OCI-LY1 (cell line): ENCODE measurements around the gene CD109.

Source experiments
- H2AFZ ChIP-seq: fragments of 200-600 bp; sonication (generic), shearing (Covaris generic); 2 replicates; pipeline ENCODE4 v1.6.0; 2014; ENCODE audit warnings: antibody characterized with exemption, mild to moderate bottlenecking, low read length
- H3F3A ChIP-seq: fragments of 200-600 bp; sonication (generic), shearing (Covaris generic); 2 replicates; pipeline ENCODE4 v1.6.0; 2014; ENCODE audit warnings: mild to moderate bottlenecking, antibody characterized with exemption, low read length, moderate library complexity; ENCODE audit not compliant: insufficient read depth
- H3K27ac ChIP-seq: fragments of 200-600 bp; sonication (generic); 2 replicates; pipeline ENCODE4 v1.5.1; 2014; ENCODE audit warnings: low read length, mixed run types, mild to moderate bottlenecking, low read depth; ENCODE audit not compliant: poor library complexity, severe bottlenecking
- H3K27me3 ChIP-seq: fragments of 200-600 bp; sonication (generic); 2 replicates; pipeline ENCODE4 v1.6.0; 2014; ENCODE audit warnings: antibody characterized with exemption, mild to moderate bottlenecking, low read length, moderate library complexity; ENCODE audit not compliant: insufficient read depth
- H3K36me3 ChIP-seq: fragments of 200-600 bp; sonication (generic); 2 replicates; pipeline ENCODE4 v1.6.1; 2014; ENCODE audit warnings: mild to moderate bottlenecking, antibody characterized with exemption, low read length, moderate library complexity, mixed read lengths; ENCODE audit not compliant: insufficient read depth
- H3K4me1 ChIP-seq: fragments of 200-600 bp; sonication (generic); 2 replicates; pipeline ENCODE4 v1.5.1; 2014; ENCODE audit warnings: mild to moderate bottlenecking, low read length, moderate library complexity; ENCODE audit not compliant: insufficient read depth, severe bottlenecking
- H3K4me2 ChIP-seq: fragments of 200-600 bp; sonication (generic), shearing (Covaris generic); 2 replicates; pipeline ENCODE4 v1.6.1; 2014; ENCODE audit warnings: low read length
- H3K4me3 ChIP-seq: fragments of 200-600 bp; sonication (generic); 2 replicates; pipeline ENCODE4 v1.5.1; 2014; ENCODE audit warnings: low read length, low read depth, mild to moderate bottlenecking, mixed read lengths; ENCODE audit not compliant: poor library complexity, severe bottlenecking
- H3K79me2 ChIP-seq: fragments of 200-600 bp; shearing (Covaris generic); 2 replicates; pipeline ENCODE4 v1.6.1; 2016; ENCODE audit warnings: mixed run types, low read length, mixed read lengths; ENCODE audit not compliant: insufficient read depth
- H3K9ac ChIP-seq: fragments of 200-600 bp; sonication (generic), shearing (Covaris generic); 2 replicates; pipeline ENCODE4 v1.6.1; 2014; ENCODE audit warnings: mild to moderate bottlenecking, low read length, mixed read lengths
- H3K9me2 ChIP-seq: fragments of 200-600 bp; sonication (generic), shearing (Covaris generic); 2 replicates; pipeline ENCODE4 v1.6.1; 2014; ENCODE audit warnings: low read depth, mild to moderate bottlenecking, low read length, mixed read lengths
- H3K9me3 ChIP-seq: fragments of 200-600 bp; shearing (Covaris generic); 2 replicates; pipeline ENCODE4 v1.6.1; 2014; ENCODE audit warnings: low read length, mixed read lengths
- H4K20me1 ChIP-seq: fragments of 200-600 bp; sonication (generic), shearing (Covaris generic); 2 replicates; pipeline ENCODE4 v1.6.0; 2016; ENCODE audit warnings: mild to moderate bottlenecking, low read length; ENCODE audit not compliant: insufficient read depth
- CTCF ChIP-seq: fragments of 200-600 bp; sonication (generic), shearing (Covaris generic); IDR thresholded peaks from 2 replicates; pipeline ENCODE4 v1.5.1; 2017; ENCODE audit warnings: mild to moderate bottlenecking, antibody characterized with exemption, low read length, moderate library complexity, mixed read lengths
- EZH2 ChIP-seq: fragments of 200-600 bp; sonication (generic), shearing (Covaris generic); IDR thresholded peaks from 2 replicates; pipeline ENCODE4 v1.8.0; 2017; ENCODE audit warnings: borderline replicate concordance, mixed run types, mild to moderate bottlenecking, antibody characterized with exemption, low read length, moderate library complexity, mixed read lengths

The CD109 gene

DNA sequence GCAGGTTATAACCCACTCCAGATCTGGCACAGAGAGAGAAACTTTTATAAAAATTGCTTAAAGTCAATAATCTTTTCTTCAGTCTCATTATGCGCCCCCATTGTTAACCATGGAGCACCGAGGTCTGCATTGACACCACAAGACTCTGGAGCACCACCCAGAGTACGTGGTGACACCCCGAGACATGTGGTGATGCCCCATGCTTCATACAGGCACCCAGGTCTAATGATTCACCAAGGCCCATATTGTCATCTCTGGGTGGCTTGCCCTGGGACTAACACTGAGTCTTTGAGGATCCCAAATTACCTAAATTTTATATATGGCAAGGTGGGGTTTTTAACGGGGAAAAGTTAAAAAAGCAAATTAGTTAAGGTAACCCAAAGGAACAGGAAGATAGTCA lies 31.1 kb downstream of the CD109 start:
- Histone ChIP-seq H3K79me2 (no peaks in the 10 kb centered on the region), H3K9ac (no peak overlapping the region), H3F3A (no peaks in the 10 kb centered on the region), H3K4me3 (no peak overlapping the region), H3K27ac (no peak overlapping the region), H3K9me3 (no peaks in the 10 kb centered on the region), H3K36me3 (no peaks in the 10 kb centered on the region), H3K4me2 (no peak overlapping the region), H3K4me1 (no peaks in the 10 kb centered on the region), H3K9me2 (no peaks in the 10 kb centered on the region), H3K27me3 (no peaks in the 10 kb centered on the region), H4K20me1 (no peaks in the 10 kb centered on the region), H2AFZ (no peak overlapping the region)
- TF ChIP-seq EZH2, result no peak
- TF ChIP-seq CTCF, result no peak

DNA sequence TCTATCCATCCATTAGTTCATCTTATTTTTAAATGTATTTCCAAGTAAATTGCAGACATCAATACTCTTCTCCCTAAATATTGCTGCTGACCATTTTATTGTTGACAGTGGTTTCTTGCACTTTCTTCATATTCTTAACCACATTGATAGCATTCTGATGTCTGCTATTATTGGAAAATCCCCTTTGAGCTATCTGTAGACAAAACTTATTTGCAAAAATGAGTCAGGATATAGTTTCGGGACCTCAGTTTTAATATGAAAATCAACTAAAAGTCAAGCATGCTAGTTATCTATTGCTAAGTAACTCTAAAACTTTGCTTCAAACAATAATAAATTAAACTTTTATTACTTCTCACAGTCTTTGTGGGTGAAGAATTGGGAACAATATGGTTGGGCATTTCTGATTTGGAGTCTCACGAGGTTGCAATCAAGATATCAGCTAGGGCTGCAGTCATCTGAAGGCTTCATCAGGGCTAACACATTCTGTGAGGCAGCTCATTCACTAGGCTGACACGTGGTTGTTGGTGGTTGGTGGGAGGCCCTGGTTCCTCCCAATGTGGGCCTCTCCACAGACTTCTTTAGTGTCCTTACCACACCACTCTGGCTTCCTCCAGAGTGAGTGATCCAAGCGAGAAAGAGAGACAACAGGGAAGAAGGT lies 32.7 kb downstream of the CD109 start:
- no peaks in the 10 kb centered on the region for H3K36me3 ChIP-seq
- H2AFZ ChIP-seq, result no peak overlapping the region

DNA sequence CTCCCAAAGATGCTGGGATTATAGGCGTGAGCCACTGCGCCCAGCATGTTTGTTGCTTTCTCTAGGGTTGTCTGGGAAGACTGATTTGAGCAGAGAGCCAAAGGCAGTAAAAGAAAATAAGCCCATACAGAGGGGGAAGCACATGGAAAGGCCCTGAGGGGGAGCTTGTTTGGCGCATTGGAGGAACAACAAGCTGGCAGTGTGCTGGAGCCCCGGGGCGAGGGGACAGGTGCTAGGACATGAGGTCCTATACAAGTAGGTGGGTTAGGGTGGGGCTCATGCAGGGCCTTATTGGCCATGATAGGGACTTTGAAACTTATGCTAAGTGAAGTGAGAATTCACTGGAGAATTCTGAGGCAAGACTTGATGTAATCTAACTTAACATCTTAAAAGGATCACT lies 35.3 kb downstream of the CD109 start:
- H3K9ac ChIP-seq, result no peak overlapping the region
- H3F3A ChIP-seq, result no peaks in the 10 kb centered on the region
- no peaks in the 10 kb centered on the region for H3K27me3 ChIP-seq
- H2AFZ ChIP-seq, result no peak overlapping the region
- TF ChIP-seq CTCF (no peak), EZH2 (no peak)
- no peak overlapping the region for H3K4me3 ChIP-seq
- H3K79me2 ChIP-seq, result no peaks in the 10 kb centered on the region
- H3K4me1 ChIP-seq, result no peaks in the 10 kb centered on the region
- no peaks in the 10 kb centered on the region for H3K36me3 ChIP-seq
- H3K4me2 ChIP-seq, result no peak overlapping the region
- no peaks in the 10 kb centered on the region for H4K20me1 ChIP-seq
- H3K9me3 ChIP-seq, result no peaks in the 10 kb centered on the region
- no peaks in the 10 kb centered on the region for H3K9me2 ChIP-seq
- no peak overlapping the region for H3K27ac ChIP-seq

More for the DNA sequence above, 32.7 kb downstream of the CD109 start:
- Histone ChIP-seq H3K4me1 (no peaks in the 10 kb centered on the region), H3K79me2 (no peaks in the 10 kb centered on the region), H3K27me3 (no peaks in the 10 kb centered on the region), H3K4me2 (no peak overlapping the region), H3K9me3 (no peaks in the 10 kb centered on the region), H3K9me2 (no peaks in the 10 kb centered on the region), H3K27ac (no peak overlapping the region), H3F3A (no peaks in the 10 kb centered on the region), H3K4me3 (no peak overlapping the region), H3K9ac (no peak overlapping the region), H4K20me1 (no peaks in the 10 kb centered on the region)
- TF ChIP-seq CTCF, result no peak
- no peak for TF ChIP-seq EZH2
